ENCODE measurements around the gene SSR1.

DNA sequence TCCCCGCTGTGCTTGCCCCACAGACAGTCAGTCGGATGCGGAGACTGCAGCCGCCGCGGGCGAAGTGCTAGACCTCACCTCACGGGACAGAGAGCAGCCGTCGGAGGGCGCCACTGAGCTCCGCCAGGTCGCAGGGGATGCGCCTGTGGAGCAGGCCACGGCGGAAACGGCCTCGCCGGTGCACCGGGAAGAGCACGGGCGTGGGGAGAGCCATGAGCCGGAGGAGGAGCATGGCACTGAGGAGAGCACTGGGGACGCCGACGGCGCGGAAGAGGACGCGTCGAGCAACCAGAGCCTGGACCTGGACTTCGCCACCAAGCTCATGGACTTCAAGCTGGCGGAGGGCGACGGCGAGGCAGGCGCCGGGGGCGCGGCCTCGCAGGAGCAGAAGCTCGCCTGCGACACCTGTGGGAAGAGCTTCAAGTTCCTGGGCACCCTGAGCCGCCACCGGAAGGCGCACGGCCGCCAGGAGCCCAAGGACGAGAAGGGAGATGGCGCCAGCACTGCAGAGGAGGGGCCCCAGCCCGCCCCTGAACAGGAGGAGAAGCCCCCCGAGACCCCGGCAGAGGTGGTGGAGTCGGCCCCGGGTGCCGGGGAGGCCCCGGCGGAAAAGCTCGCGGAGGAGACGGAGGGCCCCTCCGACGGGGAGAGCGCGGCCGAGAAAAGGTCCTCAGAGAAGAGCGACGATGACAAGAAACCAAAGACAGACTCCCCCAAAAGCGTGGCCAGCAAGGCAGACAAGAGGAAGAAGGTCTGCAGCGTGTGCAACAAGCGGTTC lies 66.4 kb downstream of the SSR1 start:
- TF ChIP-seq, protein P1, sequence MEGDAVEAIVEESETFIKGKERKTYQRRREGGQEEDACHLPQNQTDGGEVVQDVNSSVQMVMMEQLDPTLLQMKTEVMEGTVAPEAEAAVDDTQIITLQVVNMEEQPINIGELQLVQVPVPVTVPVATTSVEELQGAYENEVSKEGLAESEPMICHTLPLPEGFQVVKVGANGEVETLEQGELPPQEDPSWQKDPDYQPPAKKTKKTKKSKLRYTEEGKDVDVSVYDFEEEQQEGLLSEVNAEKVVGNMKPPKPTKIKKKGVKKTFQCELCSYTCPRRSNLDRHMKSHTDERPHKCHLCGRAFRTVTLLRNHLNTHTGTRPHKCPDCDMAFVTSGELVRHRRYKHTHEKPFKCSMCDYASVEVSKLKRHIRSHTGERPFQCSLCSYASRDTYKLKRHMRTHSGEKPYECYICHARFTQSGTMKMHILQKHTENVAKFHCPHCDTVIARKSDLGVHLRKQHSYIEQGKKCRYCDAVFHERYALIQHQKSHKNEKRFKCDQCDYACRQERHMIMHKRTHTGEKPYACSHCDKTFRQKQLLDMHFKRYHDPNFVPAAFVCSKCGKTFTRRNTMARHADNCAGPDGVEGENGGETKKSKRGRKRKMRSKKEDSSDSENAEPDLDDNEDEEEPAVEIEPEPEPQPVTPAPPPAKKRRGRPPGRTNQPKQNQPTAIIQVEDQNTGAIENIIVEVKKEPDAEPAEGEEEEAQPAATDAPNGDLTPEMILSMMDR (conservative IDR thresholded peaks at IDR 0.05 in 1 of 2, IDR thresholded peaks at IDR 0.05 in 1 of 2; ENCODE audit: extremely low read depth in 1 of 2, insufficient read depth in 1 of 2, low read depth in 1 of 2, low read length in 2 of 2) = no peak
- TF ChIP-seq EZH2 (IDR thresholded peaks at IDR 0.05; ENCODE audit: borderline replicate concordance, low read length) = no peak

All from mammary epithelial cell (primary cell).